Forelimb muscle (tissue), 1 donor: ENCODE measurements around the gene EIF5B. TPM values are rescaled to one million over a fixed set of nuclear protein-coding genes. Genes with fewer than 3 reads are reported as not detected.
"Not testable (repeated sequence)": the region's sequence is repeated elsewhere in the genome, so short reads cannot be mapped to it uniquely, and the experiment has no call there.

Experiments used
- DNase-seq: peaks from one replicate; pipeline ENCODE4 v3.0.0-alpha.2; 2013; ENCODE audit warnings: low read depth
- polyA plus RNA-seq: library from polyadenylated mRNA; unstranded; fragments of 120-200 nt; gene quantifications from one replicate; pipeline ENCODE4 v1.2.1, GENCODE V29; 2013; ENCODE audit not compliant: insufficient read length

The EIF5B gene
- 53.9 TPM for polyA plus RNA-seq

- peak; percentile 92 for DNase-seq
Measured at GRCh38 chr2:99337113-99338028, at the start of gene EIF5B. Gene EIF5B (plus strand): TSS chr2:99337389. CDS start chr2:99337555, 166 bp downstream.

GRCh38 chr2:99297994-99298393 is 39.2 kb upstream of the EIF5B start:
- DNase-seq, result no peak

GRCh38 chr2:99299580-99299979 is 37.6 kb upstream of the EIF5B start:
- DNase-seq, result no peak

- DNase-seq, result not testable (repeated sequence)
Measured at GRCh38 chr2:99301097-99301496, 36.1 kb upstream of the EIF5B start, which contains the start of gene LYG1. Gene LYG1 (minus strand): TSS chr2:99301197. CDS start chr2:99295670, 5,527 bp downstream.

- DNase-seq, result no peak
Measured at GRCh38 chr2:99317161-99317872, 19.9 kb upstream of the EIF5B start.

- not testable (repeated sequence) for DNase-seq
Measured at GRCh38 chr2:99317873-99318200, 19.4 kb upstream of the EIF5B start.

GRCh38 chr2:99325384-99325783 is 11.8 kb upstream of the EIF5B start:
- no peak for DNase-seq

- DNase-seq, result peak; percentile 99
Measured at GRCh38 chr2:99335911-99336803, 1.0 kb upstream of the EIF5B start, which contains the start of gene TXNDC9. Gene TXNDC9 (minus strand): TSS chr2:99336333. CDS start chr2:99333210, 3,123 bp downstream.

- DNase-seq, result peak; percentile 29
Measured at GRCh38 chr2:99336804-99337112, 431 bp upstream of the EIF5B start.

GRCh38 chr2:99338029-99338585 is 918 bp downstream of the EIF5B start:
- no peak for DNase-seq

- no peak for DNase-seq
Measured at GRCh38 chr2:99340669-99341236, 3.6 kb downstream of the EIF5B start.

- DNase-seq, result no peak
Measured at GRCh38 chr2:99342536-99342935, 5.3 kb downstream of the EIF5B start.

- DNase-seq, result not testable (repeated sequence)
Measured at GRCh38 chr2:99345446-99345845, 8.3 kb downstream of the EIF5B start.

GRCh38 chr2:99346218-99346617 is 9.0 kb downstream of the EIF5B start:
- DNase-seq, result no peak

- DNase-seq, result no peak
Measured at GRCh38 chr2:99348173-99348572, 11.0 kb downstream of the EIF5B start.

- no peak for DNase-seq
Measured at GRCh38 chr2:99350194-99350593, 13.0 kb downstream of the EIF5B start.

GRCh38 chr2:99354070-99354469 is 16.9 kb downstream of the EIF5B start:
- DNase-seq, result no peak

GRCh38 chr2:99354825-99355224 is 17.6 kb downstream of the EIF5B start:
- not testable (repeated sequence) for DNase-seq

GRCh38 chr2:99356853-99357252 is 19.7 kb downstream of the EIF5B start:
- no peak for DNase-seq

- DNase-seq, result no peak
Measured at GRCh38 chr2:99365661-99366060, 28.5 kb downstream of the EIF5B start.

- DNase-seq, result not testable (repeated sequence)
Measured at GRCh38 chr2:99368854-99369253, 31.7 kb downstream of the EIF5B start.
